ENCODE data around the gene NTM. TPM values are rescaled to one million over a fixed set of nuclear protein-coding genes. Genes with fewer than 3 reads are reported as not detected.

The NTM gene
- total and polyA plus RNA-seq, 7 donors = 0.07 to 1.1 (median 0.22) TPM; not detected in 2

DNA sequence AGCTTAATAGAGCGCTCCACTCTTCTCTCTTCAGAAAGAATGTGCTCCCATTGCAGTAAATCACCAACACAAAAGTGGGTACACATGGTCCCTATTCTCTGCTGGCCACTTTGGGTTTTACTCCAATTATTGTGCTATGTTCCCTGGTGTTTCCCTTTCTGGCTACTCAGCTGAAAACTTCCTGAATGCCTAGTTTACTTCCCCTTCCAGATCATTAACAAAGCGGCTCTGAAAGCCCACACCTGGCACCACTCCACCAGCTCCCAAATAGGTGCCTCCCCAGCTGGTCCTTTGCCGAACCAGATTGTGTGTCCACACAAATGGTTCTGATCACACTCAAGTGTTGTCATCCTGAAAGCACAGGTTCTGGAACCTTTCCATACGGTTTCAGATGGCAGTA, 443.7 kb downstream of the NTM start:
- ATAC-seq = no peak
- intact Hi-C loops (cut with DNase I) = no loop called here
- no peaks in the 10 kb centered on the region for H3K4me1 ChIP-seq
- DNase-seq = no peak
- H3K27me3 ChIP-seq (ENCODE audit: insufficient read depth in 3 of 3, low read length in 2 of 3) = no peaks in the 10 kb centered on the region
- H3K27ac ChIP-seq = no peak overlapping the region
- TF ChIP-seq, protein P1, sequence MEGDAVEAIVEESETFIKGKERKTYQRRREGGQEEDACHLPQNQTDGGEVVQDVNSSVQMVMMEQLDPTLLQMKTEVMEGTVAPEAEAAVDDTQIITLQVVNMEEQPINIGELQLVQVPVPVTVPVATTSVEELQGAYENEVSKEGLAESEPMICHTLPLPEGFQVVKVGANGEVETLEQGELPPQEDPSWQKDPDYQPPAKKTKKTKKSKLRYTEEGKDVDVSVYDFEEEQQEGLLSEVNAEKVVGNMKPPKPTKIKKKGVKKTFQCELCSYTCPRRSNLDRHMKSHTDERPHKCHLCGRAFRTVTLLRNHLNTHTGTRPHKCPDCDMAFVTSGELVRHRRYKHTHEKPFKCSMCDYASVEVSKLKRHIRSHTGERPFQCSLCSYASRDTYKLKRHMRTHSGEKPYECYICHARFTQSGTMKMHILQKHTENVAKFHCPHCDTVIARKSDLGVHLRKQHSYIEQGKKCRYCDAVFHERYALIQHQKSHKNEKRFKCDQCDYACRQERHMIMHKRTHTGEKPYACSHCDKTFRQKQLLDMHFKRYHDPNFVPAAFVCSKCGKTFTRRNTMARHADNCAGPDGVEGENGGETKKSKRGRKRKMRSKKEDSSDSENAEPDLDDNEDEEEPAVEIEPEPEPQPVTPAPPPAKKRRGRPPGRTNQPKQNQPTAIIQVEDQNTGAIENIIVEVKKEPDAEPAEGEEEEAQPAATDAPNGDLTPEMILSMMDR (IDR thresholded peaks at IDR 0.05) = no peak
- no peaks in the 10 kb centered on the region for H3K9me3 ChIP-seq
- 38 to 49% (median 46%) methylated on average over 4 of the region's 4 CpGs for WGBS, 3 donors
- H3K4me3 ChIP-seq = no peak overlapping the region
- no peaks in the 10 kb centered on the region for H3K36me3 ChIP-seq (ENCODE audit: insufficient read depth in 1 of 2, low read depth in 1 of 2)

DNA sequence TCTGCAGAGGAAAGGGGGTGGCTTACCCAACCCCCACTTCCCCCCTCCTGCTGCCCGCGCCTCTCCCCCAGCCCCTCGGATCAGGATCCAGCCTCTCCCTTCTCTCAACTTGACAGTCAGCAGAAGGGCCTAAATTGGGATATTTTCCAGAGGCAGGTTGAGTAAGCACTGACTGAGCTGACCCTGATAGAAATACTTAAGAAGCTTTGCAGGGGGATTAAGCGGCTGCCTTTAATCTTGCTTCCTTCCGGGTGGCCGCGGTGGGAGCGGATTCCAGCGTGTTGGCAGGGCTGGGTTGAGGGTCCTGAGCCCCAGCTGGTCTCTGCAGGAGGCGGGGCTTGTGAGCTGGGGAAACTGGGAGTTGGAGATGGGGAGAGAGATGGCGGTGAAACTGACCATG, 445.2 kb downstream of the NTM start:
- Histone ChIP-seq H3K36me3 (ENCODE audit: insufficient read depth in 1 of 2, low read depth in 1 of 2) (no peaks in the 10 kb centered on the region), H3K27ac (no peak overlapping the region), H3K4me1 (no peaks in the 10 kb centered on the region), H3K27me3 (ENCODE audit: insufficient read depth in 3 of 3, low read length in 2 of 3) (no peaks in the 10 kb centered on the region), H3K4me3 (no peak overlapping the region), H3K9me3 (no peaks in the 10 kb centered on the region)
- TF ChIP-seq, protein P1 (IDR thresholded peaks at IDR 0.05) = no peak
- DNase-seq (no peak), ATAC-seq (no peak)
- intact Hi-C loops (cut with DNase I) = no loop called here
- 17 to 22% (median 22%) methylated on average over 11 of the region's 11 CpGs for WGBS, 3 donors

DNA sequence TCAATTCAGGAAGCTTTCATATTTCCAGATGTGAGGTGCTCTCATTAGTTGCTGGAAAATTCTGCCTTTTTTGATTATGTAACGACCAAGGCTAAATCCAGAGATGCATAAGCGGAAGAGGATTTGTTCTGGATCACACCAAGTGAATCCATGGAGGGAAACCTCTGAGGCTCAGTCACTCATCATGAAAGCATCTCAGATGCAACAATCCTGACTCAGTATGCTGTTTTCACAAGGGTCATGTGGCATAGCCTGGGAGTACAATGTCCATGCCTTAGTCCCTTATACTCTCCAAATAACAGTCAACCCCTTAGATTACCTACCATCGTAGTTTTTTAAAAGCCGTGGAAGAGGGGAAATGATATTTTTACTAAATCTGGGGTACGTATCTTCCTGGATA, 445.6 kb downstream of the NTM start:
- H3K27me3 ChIP-seq (ENCODE audit: insufficient read depth in 3 of 3, low read length in 2 of 3) = peaks cover 0 to 1% (median 0%) of the 10 kb centered on the region in 3 donors
- 85 to 87% (median 85%) methylated on average over 5 of the region's 5 CpGs for WGBS, 3 donors
- intact Hi-C loops (cut with DNase I) = no loop called here

DNA sequence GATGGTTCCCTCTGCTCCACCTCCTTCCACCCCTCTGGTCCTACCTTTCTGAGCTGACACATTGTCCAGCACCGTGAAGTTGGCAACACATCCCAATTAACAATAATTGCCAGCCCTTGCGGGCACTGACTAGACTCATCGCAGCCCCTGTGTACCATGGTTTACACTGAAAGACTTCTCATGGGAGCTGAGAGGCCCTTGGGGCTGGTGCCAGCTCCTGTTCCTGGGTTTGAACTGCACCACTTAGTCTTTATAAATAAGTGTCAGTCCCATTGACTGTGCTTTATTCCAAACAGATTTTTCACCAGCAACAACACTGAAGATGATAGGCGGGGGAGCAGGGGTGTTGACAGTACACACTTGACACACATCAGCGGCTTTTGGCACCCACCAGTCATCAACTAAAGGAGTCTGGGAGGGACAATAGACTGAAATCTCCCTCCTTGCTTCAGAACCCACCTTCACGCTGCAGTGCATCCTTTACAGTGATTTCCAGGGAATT, 447.3 kb downstream of the NTM start:
- Histone ChIP-seq H3K9me3 (no peaks in the 10 kb centered on the region), H3K4me3 (no peak overlapping the region), H3K27me3 (ENCODE audit: insufficient read depth in 3 of 3, low read length in 2 of 3) (peaks cover 0 to 3% (median 0%) of the 10 kb centered on the region in 3 donors), H3K4me1 (no peaks in the 10 kb centered on the region), H3K36me3 (ENCODE audit: insufficient read depth in 1 of 2, low read depth in 1 of 2) (no peaks in the 10 kb centered on the region), H3K27ac (no peak overlapping the region)
- intact Hi-C loops (cut with DNase I) = no loop called here
- no peak for DNase-seq
- 90 to 91% (median 90%) methylated on average over 6 of the region's 6 CpGs for WGBS, 3 donors
- ATAC-seq = no peak
- TF ChIP-seq, protein P1 (IDR thresholded peaks at IDR 0.05) = no peak

More for the DNA sequence above, 445.6 kb downstream of the NTM start:
- no peak overlapping the region for H3K27ac ChIP-seq
- H3K9me3 ChIP-seq = no peaks in the 10 kb centered on the region
- TF ChIP-seq, protein P1 (IDR thresholded peaks at IDR 0.05) = no peak
- ATAC-seq = no peak
- DNase-seq = no peak
- H3K4me3 ChIP-seq = no peak overlapping the region
- no peaks in the 10 kb centered on the region for H3K36me3 ChIP-seq (ENCODE audit: insufficient read depth in 1 of 2, low read depth in 1 of 2)
- no peaks in the 10 kb centered on the region for H3K4me1 ChIP-seq

DNA sequence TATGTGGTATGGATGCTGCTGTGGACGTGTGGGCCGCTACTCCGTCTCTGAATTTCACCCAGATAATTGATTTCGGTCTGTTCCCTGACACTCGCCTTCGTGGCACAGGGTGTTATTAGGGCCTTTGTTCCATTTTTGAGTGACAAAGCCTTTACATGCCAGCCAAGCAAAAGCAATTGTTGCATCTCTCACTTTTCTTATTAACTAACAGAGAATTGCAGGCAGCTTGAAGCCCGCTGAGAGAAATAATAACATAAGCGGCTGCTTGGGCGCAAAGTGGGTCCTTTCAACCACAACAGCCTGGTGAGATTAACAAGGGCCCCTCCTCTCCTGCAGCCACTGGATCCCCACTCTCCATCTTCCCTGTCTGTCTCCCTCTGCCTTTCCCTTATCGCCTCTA, 449.4 kb downstream of the NTM start:
- Histone ChIP-seq H3K27ac (no peak overlapping the region), H3K4me3 (no peak overlapping the region), H3K4me1 (no peaks in the 10 kb centered on the region), H3K27me3 (ENCODE audit: insufficient read depth in 3 of 3, low read length in 2 of 3) (peaks cover 0 to 3% (median 0%) of the 10 kb centered on the region in 3 donors), H3K9me3 (no peaks in the 10 kb centered on the region), H3K36me3 (ENCODE audit: insufficient read depth in 1 of 2, low read depth in 1 of 2) (no peaks in the 10 kb centered on the region)
- DNase-seq = no peak
- TF ChIP-seq, protein P1 (IDR thresholded peaks at IDR 0.05) = no peak
- intact Hi-C loops (cut with DNase I) = no loop called here
- 85 to 89% (median 89%) methylated on average over 10 of the region's 10 CpGs for WGBS, 3 donors
- no peak for ATAC-seq

All from psoas muscle (tissue), 8 donors.